GM19328 (cell line): ENCODE measurements around the gene RDH5.

Source experiments
- ATAC-seq: cut with Tn5 transposase; IDR thresholded peaks from one replicate; pipeline ENCODE4 v1.9.1; 2021; ENCODE audit warnings: mild to moderate bottlenecking, moderate library complexity; ENCODE audit not compliant: unreplicated experiment

The RDH5 gene, protein sequence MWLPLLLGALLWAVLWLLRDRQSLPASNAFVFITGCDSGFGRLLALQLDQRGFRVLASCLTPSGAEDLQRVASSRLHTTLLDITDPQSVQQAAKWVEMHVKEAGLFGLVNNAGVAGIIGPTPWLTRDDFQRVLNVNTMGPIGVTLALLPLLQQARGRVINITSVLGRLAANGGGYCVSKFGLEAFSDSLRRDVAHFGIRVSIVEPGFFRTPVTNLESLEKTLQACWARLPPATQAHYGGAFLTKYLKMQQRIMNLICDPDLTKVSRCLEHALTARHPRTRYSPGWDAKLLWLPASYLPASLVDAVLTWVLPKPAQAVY

DNA sequence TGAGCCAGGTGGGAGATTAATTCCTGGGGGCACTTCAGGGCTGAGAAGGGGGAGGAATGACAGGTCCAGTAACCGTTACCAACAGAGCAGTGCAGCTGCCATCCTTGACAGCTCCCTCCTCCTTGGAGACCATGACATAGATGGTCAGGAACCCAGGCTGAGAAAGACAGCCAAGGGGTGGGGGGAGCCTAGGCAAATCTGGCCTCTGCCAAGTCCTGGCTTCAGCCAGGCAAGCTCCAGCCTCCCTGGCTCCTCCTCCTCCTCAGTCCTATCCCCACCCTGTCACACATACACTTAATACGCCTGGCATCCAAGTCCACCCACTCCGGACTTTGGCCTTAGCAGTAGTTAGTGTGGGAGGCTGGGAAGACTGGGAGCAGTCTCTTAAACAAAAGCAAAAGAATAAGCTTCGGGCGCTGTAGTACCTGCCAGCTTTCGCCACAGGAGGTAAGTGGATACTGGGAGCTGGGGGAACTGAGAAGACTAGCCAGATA is at the start of gene RDH5:
TSS of gene RDH5 (plus strand) at position 323 of the 494 bp plus-strand sequence. CDS start 792 bp downstream, outside the sequence.
- ATAC-seq = no peak

- ATAC-seq = no peak
These were observed 48.4 kb upstream of the RDH5 start for GRCh38 chr12:55671746-55672145.

DNA sequence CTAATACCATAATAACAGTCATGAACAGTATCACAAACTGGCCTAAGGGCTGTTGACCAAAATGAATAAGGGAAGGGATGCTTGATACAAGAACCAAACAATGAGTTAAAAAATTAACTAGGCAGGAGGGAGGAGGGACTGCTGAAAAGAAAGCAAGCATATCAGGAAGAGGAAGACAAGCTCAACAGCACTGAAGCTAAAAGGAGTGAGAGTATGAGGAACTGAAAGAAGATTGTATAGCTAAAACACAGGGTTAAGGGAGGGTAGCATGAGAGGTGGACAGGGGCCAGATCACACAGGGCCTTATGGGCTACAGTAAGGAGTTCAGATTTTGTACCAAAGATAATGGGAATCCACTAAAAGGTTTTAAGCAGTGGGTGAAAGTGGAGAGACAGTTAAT is 46.6 kb upstream of the RDH5 start:
- ATAC-seq = peak; percentile 98

DNA sequence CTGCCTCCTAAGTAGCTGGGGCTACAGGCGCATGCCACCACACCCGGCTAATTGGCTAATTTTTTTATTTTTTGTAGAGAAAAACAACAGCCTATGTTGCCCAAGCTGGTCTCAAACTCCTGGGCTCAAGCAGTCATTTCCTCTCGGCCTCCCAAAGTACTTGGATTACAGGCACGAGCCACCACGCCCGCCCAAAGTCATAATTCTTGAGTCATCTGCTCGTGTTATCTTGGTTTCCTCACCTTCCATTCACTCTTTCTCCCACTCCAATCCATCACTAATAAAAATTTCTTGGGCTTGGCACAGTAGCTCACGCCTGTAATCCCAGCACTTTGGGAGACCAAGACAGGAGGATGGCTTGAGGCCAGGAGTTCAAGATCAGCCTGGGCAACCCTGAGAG is 44.5 kb upstream of the RDH5 start:
- ATAC-seq = no peak

DNA sequence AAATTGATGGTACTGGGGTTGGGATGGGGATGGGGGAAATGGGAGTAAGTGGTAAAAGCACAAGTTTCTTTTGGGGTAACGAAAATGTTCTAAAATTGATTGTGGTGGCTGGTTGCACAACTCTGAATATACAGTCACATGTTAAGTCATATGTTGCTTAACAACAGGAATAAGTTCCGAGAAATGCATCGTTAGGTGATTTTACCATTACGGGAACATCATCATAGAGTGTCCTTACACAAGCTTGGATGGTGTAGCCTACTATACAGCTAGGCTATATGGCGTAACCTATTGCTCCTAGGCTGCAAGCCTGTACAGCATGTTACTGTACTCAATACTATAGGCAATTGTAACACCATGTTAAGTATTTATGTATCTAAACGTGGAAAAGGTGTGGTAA is 43.5 kb upstream of the RDH5 start:
- ATAC-seq = no peak

DNA sequence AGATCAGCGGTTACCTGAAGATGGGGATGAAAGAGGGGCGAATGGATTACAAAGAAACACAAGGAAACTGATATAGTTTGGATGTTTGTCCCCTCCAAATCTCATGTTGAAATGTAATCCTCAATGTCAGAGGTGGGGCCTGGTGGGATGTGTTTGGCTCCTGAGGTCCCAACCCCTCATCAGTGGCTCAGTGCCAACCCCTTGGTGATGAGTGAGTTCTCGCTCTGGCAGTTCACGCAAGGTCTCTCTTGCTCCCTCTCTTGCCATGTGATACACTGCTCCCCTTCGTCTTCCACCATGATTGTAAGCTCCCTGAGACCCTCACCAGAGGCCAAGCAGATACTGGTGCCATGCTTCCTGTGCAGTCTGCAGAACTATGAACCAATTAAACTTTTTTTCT is 40.5 kb upstream of the RDH5 start:
- ATAC-seq = no peak

DNA sequence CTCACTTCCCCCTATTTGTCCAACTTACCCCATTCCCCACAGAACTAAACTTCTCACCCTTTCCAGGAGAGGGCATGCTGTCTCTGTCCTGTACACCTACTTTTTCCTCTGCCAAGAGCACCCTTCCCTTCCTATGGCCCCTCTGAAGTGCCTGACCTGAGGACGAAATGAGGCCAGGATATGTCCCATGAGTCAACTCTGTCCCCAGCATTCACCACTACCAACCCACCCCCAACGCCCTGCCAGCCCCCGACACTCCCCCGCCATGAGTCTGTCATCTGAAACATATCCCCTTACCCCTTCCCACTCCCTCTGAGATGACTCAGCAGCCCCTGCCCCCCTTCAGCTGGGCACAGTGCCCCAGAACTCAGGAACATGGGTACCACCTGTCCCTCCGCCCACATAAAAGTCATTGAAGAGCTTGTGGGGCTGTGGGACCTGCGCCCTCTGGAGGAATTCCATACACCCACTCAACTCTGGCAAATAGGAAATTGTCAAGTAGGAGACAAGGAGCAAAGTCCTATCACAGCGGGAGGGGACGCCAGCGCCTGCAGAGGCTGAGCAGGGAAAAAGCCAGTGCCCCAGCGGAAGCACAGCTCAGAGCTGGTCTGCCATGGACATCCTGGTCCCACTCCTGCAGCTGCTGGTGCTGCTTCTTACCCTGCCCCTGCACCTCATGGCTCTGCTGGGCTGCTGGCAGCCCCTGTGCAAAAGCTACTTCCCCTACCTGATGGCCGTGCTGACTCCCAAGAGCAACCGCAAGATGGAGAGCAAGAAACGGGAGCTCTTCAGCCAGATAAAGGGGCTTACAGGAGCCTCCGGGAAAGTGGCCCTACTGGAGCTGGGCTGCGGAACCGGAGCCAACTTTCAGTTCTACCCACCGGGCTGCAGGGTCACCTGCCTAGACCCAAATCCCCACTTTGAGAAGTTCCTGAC is 38.8 kb upstream of the RDH5 start:
- no peak for ATAC-seq

GRCh38 chr12:55682087-55682796 is 38.0 kb upstream of the RDH5 start:
- no peak for ATAC-seq

DNA sequence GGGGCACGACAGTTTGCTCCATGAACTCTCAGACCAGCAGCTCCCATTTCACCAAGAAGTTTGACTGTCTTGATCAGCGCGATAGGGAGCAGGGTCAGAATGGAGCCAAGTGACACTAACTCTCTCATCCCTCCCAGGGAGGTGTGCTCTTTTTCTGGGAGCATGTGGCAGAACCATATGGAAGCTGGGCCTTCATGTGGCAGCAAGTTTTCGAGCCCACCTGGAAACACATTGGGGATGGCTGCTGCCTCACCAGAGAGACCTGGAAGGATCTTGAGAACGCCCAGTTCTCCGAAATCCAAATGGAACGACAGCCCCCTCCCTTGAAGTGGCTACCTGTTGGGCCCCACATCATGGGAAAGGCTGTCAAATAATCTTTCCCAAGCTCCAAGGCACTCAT is 36.5 kb upstream of the RDH5 start:
- ATAC-seq = no peak

DNA sequence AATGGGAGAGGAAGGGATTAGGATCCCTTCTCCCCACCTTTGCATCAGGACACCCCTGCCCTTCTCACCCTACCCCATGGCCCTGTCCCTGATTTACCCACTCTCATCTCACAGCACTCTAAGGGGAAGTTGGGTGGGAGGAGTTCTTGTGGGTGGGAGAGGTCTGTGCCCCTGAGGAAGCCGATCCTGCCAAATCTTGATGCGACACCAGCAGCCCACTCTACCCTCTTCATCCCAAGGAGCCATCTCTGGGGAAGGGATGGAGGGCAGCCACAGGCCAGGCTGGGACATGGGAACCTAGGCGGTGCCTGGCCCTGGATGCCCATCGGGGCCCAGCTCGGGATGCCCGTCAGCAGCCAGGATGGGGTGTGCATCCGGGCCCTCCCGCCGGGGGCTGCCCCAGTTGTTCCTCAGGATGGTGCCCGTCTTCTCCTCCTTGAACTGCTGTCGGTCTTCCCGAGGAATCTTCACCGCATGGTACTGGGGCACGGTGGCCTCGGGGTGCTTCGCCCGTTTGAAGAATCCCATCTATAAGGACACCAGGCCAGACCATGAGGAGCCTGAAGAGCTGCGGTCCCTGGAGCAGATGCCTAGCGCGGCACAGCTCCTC is 35.3 kb upstream of the RDH5 start:
- no peak for ATAC-seq

- ATAC-seq = no peak
These were observed 34.5 kb upstream of the RDH5 start for GRCh38 chr12:55685671-55686070.

DNA sequence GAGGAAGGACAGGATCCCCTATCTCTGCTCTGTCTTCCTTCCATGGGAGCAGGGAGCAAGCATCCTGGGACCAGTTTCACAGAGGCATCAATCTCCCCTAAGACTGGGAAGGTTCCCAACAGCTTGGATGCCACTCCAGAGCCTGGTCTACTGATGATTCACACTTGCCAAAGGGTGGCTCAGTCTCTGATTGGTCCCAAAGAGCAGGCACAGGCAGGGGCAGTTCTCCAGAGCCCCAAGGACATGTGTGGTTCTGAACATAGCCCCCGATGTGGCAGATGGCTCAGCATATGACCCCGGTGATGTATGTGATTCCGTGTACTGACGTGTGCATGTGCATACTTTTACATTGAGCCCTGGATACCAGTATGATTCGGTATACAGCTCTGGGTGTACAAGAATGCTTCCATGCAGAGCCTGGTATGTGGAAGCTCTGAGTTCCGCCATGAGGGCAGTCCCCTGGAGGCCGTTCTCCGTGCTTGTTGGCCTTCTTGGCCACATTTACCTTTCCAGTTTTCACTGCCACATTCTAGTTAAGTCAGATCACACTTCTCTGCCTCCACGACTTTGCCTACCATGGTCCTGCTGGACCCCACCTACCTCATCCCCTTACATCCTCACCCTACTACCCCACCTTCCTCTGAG is 33.7 kb upstream of the RDH5 start:
- no peak for ATAC-seq

DNA sequence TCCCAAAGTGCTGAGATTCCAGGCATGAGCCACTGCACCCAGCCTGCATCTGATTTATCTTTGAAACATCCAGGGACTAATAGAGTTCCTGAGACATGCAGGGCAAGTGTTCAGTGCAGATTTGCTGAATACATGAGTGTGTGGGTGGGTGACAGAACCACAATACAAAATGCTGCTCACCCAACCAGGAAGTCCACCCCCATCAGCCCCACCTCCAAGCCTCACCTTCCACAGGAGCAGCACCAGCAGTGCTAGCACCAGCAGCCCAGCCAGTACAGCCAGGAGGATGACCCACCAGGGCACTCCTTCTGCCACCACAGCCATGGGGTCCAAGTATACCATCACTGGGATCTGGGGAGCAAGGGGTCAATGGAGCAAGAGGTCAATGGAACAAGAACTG is 32.4 kb upstream of the RDH5 start:
- peak; percentile 70 for ATAC-seq

DNA sequence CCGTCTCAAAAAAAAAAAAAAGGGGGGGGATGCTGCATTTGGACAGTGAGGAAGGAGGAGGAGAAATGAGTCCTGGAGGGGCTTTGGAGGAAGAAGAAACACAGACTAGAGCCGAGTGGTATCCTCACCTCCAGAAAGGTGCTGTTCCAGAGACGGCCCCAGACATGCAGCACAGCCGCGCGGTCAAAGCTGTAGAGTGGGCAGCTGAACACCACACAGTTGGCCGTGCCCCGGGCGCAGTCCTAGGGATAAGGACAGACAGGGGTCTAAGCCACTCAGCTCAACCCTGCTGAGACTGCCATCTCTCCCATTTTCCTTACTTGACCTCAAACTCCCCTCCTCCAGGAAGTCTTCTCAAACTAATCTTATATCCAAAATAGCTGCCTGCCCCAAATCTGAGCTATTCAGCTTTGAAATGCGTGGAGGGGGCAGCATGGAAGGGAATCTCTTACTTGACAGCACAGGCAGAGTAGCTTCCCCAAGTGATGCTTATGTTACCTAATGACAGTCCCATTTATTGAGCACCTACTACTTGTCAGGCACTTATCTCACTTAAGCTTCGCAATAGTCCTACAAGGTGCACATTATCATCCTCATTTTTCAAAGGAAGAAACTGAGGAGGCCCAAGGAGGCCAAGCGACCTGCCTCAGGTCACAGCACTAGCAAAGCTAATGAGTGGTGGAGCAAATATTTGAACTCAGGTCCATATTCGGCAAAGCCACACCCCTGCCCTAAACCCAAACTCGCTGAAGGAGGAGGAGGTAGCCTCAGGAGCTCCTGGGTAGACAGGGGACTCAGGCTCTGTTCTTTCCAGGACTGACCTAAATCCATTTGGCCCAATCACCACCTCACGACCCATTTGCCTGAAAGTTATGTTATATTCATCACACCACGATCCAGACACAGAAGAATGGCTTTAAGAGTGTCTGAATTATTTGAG is 31.2 kb upstream of the RDH5 start:
- no peak for ATAC-seq

GRCh38 chr12:55692631-55693322 is 27.4 kb upstream of the RDH5 start:
- ATAC-seq = no peak

DNA sequence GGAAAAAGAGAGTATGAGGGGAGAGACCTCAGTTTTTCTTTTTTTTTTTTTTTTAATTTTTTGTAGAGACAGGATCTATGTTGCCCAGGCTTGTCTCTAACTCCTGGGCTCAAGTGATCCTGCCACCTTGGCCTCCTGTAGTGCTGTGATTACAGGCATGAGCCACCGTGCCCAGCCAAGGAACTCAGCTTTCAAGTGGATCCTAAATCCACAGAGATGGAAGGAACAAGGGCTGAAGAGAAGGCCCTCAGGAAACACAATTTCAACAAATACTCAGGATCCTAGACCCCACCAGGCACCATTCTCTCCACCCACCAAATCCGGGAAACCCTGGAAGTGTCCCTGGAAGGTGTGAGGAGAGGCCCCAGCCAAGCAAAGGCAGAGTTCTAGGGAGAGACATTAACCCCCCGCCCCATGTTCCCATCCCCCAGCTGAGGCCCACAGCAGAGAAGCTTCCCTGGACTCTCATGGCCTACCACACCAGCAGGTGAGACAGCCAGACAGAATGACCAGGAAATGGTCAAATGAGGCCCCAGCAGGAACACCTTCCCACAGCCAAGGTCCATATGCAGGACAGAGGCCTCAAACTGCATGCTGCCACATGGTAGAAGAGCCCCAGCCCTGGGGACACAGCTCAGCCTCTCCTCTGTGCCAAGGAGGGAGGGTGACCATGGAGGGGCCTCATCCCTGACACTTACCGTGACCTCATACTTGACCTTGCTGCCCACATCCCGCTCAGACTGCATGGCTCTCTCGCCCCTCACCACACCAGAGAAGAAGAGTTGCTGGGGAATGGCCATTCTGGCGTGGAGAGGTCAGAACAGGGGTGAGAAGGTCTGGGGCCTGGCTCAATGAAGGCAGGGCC is 26.6 kb upstream of the RDH5 start:
- no peak for ATAC-seq

DNA sequence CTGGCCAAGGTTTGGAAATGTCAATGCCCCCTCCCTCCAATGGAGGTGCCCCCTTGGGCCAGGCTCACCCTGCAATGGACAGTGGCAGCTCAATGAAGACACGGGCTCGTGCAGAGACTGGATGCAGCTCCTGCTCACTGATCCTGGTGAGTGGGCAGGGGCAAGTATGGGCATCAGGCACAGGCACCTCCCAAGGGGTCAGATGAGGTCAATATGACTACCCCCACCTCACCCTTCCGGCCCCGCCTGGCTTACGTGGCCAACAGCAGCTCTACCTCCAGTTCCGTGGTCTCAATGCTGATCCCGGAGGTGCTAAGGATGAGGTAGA is 26.0 kb upstream of the RDH5 start:
- no peak for ATAC-seq

DNA sequence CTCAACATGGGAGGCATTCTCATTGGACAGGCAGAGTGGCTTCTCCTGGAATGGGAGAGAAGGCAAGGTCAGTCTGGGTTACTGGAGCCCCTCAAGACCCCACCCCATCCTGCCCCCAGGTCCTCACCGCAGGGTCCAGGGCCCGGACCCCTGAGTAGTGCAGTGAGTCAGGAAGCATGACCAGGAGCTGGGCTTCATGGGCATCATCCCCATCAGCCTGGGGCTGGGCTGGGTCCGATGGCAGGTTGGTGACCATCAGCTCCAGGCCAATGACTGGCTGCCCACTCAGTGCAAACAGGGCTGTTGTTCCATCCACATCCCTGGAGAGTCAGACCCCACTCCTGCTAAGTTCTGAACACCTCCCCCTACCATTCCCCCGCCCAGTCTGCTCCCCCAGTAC is 25.5 kb upstream of the RDH5 start:
- ATAC-seq = no peak
